HG03342 (cell line): Measurements from ENCODE around the gene PAPPA2.

Source experiments
- ATAC-seq: cut with Tn5 transposase; IDR thresholded peaks from one replicate; pipeline ENCODE4 v1.9.1; 2021; ENCODE audit warnings: mild to moderate bottlenecking, moderate library complexity; ENCODE audit not compliant: unreplicated experiment

PAPPA2 gene

DNA sequence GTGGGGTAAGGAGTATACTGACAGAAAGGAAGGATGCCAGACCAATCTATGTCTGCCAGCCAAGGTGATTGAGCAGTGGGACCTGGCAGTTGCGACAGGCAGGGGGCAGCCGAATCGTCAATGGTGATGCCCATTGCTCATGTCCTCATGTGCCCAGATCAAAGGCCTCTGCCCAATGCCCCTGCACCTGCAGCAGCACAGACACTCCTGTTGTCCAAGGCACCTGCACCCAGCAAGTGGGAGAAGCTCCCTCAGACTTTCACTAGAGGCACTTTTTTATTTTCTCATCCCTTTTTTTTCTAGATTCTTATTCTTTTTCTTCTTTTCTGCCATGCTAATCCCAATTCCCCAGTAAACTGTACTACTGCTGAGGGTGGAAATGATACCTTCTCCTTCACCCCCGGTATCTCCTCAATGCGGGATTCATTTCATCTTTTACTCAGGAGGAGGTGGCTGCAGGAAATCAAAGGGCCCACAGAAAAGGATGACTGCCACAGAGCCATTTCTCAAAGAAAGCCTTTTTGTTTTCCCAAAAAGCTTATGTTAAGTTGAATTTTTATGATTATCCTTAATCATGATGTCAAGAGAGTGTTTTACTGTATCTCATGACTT, 332.0 kb downstream of the PAPPA2 start:
- ATAC-seq = no peak

DNA sequence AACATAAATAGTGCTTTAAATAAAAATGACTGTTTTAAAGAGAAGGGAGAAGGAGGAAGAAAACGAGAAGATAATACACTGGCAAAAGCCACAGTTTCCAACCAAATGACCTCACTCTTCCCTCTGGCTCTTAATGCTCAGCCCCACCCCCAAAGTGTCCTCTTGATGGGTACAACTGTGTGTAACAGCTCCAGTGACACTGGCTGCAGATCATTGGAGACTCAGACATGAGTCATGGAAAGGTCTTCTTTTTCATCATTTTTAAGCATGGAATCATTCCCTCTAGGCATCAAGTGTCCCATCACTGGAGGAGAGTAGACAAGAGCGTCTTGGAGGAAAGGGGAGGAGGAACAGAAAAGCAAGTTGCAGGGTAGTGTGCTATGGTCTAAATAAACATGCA, 333.0 kb downstream of the PAPPA2 start:
- no peak for ATAC-seq

DNA sequence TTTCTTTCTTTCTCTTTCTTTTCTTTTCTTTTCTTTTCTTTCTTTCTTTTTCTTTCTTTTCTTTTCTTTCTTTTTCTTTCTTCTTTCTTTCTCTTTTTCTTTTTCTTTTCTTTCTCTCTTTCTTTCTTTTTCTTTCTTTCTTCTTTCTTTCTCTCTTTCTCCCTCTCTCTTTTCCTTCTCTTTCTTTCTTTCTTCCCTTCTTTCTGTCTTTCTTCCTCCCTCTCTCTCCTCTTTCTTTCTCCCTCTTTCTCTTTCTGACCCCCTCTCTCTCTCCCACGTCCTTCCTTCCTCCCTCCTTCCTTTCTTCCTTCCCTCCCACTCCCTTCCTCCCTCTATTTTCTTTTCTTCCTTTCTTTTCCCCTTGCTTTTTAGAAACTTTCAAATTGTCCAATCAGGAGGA, 333.6 kb downstream of the PAPPA2 start:
- ATAC-seq = no peak

DNA sequence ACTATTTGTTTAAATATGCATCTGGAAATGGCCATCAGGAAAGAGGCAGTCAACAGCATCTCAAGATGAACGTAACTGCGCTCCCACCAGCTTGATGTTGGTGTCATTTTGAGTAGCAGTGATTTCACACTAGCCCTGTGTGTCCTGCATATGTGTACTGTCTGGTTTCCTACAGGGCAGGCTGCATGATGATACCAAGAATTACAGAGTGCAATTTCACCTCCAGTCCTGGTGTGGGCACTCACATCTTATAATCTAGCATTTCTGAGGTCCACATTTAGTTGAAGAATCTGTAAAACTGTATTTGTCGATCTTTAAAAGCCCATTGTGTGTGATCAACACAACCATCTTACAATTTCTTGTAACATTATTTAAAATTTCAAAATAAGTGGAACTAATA, 336.4 kb downstream of the PAPPA2 start:
- ATAC-seq = no peak

DNA sequence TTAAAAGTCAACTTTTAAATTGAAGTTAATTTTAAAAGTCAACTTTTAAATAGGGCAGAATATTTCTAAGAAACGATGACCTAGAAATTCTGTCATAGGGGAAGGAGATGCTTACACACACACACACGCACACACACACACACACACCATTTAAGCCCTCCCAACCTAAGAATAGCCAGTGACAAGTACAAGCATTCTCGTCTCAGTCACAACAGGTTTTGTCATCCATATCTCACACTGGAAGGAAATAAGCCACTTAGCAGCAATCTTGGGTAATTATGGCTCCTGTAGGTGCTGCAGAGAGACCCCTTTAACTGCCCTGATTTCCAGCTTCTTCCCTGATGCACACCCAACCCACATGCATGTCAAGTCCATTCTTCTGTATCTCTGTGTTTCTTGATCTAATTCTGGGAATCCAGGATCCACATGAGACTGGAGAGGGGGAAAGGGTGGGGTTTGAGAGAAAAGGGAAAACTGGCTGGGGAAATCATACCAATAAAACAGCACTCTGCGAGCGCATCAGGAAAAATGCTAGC, 338.1 kb downstream of the PAPPA2 start:
- no peak for ATAC-seq

DNA sequence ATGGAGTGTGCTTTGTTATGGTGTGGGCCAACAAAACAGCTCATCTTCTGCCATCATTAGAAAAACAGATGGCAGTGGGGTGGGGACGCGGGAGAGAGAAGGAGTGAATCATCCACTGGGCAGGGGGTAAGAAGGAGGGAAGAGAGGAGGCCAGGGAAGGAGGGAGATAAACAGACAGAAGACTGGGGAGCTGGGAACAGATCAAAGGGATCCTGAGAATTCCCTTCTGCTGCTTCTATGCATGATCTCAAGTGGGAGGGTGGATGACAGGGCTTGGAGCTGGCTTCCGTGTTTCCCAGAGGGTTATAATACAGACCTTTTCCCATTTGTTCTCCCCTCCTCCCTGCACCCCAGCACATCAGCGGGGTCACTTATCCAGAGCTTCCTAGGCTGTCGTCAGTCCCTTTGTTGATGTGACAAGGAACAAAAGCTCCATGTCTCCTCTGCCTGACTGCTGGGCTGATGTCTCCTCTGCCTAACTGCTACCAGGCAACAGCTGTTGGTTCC, 338.6 kb downstream of the PAPPA2 start:
- no peak for ATAC-seq

DNA sequence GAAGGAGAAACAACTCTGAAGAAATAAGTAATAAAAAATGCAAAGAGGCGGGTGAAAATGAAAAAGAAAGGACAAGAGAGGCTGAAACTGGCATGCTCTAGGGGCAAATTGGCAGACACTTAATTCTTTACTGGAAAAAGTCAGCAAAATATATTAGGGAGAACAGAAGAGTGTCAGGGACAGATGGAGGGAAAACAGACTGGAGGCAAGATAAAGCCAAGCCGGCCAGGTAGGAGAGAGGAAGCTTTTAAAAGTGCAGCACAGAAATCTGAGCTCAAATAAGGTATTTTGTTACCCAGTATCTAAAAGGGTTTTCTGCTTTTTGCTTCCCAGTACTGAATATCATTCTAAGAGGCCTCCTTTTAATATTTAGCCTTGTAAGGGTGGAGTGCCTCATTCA, 339.3 kb downstream of the PAPPA2 start:
- no peak for ATAC-seq

DNA sequence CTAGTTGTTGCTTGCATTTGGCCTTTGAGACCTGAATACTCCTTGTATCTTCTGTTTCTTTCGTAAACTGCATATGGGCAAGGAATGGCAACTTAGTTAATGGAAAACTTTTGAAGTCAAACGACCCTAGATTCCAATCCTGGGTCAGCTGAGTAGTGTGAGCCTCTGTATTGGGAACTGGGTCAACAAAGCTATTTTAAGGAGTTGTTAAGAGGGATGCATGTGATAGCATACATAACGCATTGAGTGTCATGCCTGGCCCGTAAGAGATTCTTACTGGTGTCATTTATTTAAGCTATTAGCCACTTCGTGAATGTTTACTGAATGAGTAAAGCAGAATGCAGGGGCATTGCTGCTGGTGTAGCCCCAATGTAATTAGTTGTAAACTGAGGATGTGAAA, 340.1 kb downstream of the PAPPA2 start:
- no peak for ATAC-seq

DNA sequence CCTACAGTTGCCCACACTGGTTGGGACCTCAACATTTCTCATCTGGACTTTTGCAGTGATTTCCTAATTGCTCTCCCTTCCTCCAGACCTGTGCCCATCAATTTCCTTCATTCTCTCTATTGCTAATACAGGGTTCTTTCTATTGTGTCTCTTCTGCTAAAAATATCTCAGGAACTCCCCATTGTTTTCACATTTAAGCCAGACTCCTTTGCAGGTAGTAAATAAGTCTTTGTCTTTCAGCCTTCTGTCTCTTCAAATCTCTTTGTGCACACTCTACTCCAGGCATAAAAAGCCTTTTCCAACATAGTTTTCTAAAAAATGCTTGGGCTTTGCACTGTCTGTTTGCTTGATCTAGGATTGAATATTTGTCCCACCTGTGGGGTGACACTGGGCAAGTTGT, 340.6 kb downstream of the PAPPA2 start:
- ATAC-seq = no peak

DNA sequence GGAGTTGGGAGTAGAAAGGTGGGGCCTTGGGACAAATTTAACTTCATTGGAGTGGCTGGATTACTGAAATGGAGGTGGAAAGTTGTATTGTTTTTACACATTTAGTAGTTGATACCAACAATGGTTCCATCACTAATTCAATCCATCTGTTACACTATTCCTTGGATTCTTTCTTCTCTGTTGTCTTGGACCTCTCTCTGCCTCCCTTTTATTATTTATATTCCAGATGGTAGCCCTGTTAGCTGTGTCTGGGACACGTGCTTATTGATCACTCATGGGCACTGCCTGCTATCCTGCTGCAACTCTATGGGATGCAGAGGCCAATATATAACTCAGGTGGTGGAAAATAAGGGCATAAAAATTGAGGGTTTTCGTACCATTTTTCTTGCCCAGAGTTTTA, 346.3 kb downstream of the PAPPA2 start:
- ATAC-seq = no peak

DNA sequence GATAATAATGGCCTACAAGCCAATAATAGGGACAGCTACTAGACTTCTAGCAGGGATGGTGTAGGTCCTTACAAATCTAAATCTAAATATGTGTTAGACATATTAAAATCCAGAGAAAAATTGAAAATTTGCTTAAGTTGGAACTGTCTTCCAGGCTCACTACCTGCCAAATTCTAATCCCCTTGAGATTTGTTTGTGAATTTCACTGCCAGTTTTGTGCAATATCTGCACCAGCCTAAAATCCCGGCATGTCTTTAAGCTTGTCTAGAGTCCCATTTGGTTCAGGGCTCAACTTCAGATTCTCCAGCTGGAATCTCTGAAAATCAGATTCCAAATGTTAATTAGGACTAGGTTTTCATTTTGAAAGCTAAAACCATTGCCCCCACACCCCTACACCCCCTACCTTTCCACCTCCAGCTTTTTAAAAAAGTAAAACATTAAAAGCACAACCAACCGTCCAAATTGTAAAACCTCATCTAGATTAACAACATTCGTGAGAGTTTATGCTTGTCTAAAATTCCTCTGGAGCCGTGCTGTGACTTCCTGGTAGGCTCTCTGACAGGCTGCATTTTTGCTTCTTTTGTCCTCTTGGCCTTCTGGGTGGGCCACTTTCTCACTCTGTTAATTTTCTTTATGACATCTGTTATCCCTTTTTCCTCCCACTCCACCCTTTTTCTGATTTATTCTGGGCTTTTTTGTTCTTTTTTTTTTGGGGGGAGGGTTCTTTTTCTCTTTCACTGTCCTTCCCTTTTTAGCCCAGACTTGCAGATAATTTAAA, 348.7 kb downstream of the PAPPA2 start:
- no peak for ATAC-seq

DNA sequence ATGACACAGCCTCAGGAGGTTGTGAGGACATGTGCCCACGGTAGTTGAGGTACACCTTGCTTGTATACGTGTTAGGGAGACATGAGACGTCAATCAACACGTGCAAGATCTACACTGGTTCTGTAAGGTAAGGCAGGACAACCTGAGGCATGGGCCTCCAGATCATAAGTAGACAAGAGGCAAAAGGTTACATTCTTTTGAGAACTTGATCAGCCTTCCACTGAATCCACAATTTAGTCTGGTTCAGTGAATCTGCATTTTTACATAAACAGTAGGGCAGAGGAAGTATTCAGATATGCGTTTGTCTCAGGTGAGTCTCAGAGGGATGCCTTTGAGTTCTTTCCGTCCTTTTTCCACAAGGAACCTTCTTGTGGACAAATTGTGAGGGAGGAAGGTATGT, 352.6 kb downstream of the PAPPA2 start:
- no peak for ATAC-seq

DNA sequence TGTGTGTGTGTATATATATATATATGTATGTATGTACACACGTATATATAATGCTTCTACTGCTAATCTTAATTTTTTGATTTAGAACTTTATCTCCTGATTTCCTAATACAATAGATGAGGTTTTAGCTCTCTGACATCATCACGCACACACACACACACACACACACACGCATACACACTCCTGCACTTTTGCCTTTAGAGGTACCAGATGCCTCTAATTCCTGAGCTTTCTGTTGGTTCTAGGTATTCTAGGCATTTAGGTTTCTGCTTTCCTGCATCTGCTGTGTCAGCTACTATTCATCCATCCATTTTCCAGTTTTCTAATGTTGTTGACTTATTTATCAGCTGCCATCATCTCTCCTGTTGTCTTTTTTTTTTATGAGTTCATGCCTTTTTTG, 353.3 kb downstream of the PAPPA2 start:
- ATAC-seq = no peak

DNA sequence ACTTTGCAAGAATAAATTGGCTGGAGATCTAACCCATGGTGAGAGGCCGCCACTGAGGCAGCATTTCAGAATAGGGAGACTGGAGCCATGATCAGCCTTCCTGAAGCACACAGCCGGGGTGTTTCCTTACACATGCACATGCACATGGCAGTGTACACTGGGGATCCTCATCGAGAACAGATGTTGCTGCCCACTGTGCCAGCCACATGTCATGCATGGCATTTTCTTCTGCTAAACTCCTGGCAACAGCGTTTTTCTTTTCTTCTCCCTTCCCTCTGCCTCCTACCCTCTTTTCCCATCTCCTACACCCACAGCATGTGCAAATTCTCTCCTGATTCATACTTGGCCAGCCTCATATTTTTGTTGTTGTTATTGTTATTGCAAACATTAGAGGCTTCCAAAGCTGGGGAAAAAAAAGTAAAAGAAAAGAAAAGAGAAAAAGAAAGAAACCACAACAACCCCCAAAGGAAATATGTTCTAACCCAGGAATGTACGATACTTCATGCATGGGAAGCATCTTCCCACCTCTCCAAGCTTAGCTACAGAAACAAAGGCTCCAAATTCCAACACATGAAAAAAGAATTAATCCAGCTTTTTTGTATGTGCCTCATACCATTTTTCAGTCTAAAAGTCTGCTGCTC, 357.5 kb downstream of the PAPPA2 start:
- no peak for ATAC-seq

DNA sequence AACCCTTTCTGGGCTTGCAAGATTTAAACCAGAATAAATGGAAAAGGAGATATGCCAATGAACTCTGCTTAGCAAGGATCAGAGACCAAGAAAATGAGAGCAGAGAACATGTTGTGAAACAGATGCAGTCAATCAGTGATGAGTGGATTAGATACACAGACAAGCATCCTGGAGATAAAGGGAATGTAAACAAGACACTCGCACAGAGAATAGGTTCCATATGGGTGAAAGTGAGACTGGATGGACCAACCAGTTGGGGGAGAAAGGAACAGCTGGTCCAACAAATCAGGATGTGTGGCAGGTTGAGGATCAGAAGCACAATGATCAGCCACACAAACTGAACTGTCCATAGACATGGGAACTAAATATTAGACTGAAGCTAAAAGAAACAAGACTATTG, 363.3 kb downstream of the PAPPA2 start:
- no peak for ATAC-seq

DNA sequence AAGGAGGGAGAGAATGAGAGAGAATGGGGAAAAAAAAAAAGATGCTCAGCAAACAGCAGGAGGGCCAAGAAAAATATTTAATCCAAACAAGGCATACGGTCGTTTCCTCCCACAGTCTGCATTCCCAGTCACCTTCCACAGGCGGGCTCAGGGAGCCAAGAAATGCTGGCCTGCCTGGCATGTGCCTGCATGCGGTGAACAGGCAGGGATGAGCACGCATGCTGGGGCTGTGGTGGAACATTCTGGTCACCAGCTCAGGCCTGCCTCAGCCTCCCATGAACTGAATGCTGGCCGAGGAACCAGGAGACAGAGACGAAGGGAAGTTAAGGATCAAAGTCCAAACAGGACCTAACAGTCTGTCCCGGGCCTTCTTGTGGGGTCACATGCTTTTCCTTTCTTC, 366.3 kb downstream of the PAPPA2 start:
- ATAC-seq = no peak

DNA sequence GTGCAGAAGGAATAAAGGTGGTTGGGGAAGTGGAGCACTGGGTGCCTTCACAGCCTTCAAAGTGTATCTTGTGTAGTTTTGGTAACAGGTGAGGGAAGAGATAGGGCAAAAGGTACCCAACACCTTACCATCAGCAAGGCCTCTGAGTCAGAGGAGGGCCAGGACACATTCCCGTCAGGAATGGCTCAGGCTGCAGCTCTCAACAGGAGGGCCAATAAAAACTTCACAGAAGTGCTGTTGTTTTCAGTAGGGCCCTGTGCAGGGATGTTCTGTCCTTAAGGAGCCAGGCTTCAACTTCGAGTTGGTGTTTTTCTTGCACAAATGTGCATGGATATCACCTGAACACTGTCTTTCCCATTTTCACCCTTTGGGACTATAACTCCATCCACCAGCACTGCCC, 368.2 kb downstream of the PAPPA2 start:
- ATAC-seq = no peak

DNA sequence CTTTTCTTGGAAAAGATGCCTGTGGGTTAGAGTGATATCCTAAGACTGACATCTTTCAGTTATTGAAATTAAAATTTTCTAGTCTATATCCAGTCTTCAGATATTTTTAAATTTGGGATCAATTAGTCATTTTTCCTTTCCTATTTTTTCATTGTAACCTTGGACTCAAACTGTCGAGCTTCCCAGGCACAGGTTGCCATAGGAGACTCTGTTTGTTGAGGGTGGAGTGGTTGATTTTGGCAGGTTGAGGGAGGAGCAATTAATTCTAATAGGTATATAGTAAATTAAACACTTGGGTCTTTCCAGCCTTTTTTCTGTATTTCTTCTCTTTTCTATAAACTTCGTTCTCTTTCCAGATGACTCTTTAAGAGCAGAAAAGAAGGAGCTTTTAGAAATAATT, 374.7 kb downstream of the PAPPA2 start:
- ATAC-seq = no peak

DNA sequence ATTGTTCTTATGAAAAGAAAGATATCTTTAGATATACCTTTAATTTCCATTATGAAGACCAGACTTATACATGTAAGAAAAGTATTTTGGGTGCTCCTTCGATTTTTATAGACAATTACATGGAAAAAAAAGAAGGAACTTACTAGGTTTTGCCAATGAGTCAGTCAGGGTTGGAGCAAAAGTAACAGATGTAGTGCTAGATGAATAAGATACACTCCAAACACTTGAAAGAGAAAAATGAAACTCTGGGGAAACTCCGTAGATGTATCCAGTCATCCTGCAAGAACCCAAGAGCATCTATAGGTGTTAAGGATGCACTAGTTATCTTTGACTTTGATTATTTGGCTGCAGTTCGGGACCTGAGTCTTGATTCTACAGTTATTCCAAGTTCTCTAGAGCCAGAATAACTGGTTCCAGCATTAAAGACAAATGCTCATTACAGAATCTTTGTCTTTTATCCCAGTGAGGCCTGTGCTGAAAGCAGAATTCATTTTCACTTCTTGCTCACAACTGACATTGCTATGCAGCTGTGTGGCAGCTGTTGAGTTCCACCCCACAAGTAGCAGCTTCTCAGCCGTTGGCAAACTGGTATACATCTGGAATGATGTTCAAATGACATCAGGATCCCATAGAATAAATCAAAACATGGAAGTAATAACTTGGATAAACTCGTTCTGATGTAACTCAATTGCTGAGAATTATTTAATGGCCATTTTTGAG, 375.5 kb downstream of the PAPPA2 start:
- ATAC-seq = no peak

DNA sequence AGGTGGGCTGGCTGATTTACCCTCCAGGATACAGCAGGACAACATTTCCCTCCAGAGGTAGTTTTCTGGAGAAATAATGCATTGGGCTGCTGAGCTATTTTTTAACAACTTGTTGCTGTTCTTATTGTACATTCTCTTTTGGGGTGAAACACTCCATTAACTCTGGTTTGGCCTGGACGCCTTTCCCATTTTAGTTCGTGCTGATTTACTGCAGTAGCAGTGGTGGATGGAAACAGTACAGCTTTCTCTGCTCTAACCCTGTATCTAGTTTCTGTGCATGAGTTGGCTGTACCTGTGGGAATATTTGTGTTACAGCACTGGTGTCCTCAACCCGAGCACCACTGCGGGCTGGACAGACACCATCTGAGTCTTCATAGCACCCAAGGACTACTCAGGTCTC, 376.2 kb downstream of the PAPPA2 start:
- no peak for ATAC-seq

DNA sequence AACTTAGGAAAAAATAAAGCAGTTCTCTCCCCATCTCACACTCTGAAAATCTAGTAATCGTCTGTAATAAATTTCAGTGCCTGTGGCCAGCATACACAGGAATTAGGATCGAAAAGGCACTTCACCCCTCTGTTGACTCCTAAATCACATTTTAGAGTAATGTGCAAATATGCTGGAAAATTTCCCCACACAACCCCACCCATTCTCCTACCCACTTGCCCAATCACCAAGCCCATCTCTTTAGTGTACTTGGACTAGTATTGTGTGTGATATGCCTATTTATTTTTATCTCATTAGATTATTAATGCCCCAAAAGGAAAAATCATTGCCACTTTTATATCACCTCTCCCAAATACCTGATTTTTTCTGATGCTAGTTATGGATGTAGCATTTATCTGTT, 378.3 kb downstream of the PAPPA2 start:
- ATAC-seq = no peak
